Neutrophil (primary cell): Measurements from ENCODE around the gene CELA1.

Experiments used
- H3K27ac ChIP-seq: fragments of 200-600 bp; sonication (generic); 2 replicates; pipeline ENCODE4 v1.5.1; 2016; ENCODE audit warnings: mild to moderate bottlenecking, moderate library complexity
- H3K27me3 ChIP-seq: fragments of 200-600 bp; sonication (generic); 2 replicates; pipeline ENCODE4 v1.6.0; 2016; ENCODE audit warnings: mild to moderate bottlenecking
- H3K36me3 ChIP-seq: fragments of 200-600 bp; sonication (generic); 2 replicates; pipeline ENCODE4 v1.5.1; 2017
- H3K4me1 ChIP-seq, 2 experiments: fragments of 200-600 bp in 1 of 2; sonication (generic) in 1 of 2; 1 replicate in 1 of 2; 2 replicates in 1 of 2; pipeline versions ENCODE4 v1.5.1 to v1.6.1; 2013 to 2016; ENCODE audit warnings: low read depth in 1 of 2, low read length in 1 of 2, mild to moderate bottlenecking in 1 of 2, moderate library complexity in 1 of 2; ENCODE audit not compliant: control insufficient read depth in 1 of 2, insufficient read depth in 1 of 2
- H3K4me3 ChIP-seq, 2 experiments: fragments of 200-600 bp in 1 of 2; sonication (generic) in 1 of 2; 1 replicate in 1 of 2; 2 replicates in 1 of 2; pipeline ENCODE4 v1.5.1; 2013 to 2016; ENCODE audit warnings: low read depth in 1 of 2, low read length in 1 of 2, mild to moderate bottlenecking in 1 of 2, moderate library complexity in 1 of 2
- H3K9me3 ChIP-seq: fragments of 200-600 bp; sonication (generic); 2 replicates; pipeline ENCODE4 v1.5.1; 2016
- TF ChIP-seq, protein P1 (sequence below): fragments of 200-600 bp; sonication (generic); IDR thresholded peaks from 2 replicates; pipeline ENCODE4 v1.5.1; 2016; ENCODE audit warnings: antibody characterized with exemption

CELA1 gene

DNA sequence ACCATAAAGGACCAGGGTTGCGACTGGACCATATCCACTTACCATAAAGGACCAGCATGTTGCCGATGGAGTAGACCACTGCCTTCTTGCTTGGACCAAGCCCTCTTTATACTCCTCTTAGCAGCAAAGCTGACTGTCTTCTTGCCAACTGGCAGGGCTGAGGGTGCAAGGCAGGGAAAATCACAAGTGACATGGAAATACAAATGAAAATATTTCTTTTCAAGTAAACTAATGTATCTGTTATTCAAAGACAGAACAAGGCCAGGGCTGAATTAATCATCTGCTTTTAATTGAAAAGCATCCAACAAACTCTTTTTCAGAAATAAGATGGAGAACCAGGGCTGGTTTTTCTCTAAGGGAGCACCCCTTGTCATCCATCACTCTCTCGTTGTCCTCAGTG lies at the start of gene CELA1:
Gene CELA1 (minus strand): TSS at position 99 of the 400 bp plus-strand sequence. CDS start 41 bp downstream, at position 58.
- TF ChIP-seq, protein P1, sequence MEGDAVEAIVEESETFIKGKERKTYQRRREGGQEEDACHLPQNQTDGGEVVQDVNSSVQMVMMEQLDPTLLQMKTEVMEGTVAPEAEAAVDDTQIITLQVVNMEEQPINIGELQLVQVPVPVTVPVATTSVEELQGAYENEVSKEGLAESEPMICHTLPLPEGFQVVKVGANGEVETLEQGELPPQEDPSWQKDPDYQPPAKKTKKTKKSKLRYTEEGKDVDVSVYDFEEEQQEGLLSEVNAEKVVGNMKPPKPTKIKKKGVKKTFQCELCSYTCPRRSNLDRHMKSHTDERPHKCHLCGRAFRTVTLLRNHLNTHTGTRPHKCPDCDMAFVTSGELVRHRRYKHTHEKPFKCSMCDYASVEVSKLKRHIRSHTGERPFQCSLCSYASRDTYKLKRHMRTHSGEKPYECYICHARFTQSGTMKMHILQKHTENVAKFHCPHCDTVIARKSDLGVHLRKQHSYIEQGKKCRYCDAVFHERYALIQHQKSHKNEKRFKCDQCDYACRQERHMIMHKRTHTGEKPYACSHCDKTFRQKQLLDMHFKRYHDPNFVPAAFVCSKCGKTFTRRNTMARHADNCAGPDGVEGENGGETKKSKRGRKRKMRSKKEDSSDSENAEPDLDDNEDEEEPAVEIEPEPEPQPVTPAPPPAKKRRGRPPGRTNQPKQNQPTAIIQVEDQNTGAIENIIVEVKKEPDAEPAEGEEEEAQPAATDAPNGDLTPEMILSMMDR = no peak
- Histone ChIP-seq H3K27me3 (no peaks in the 10 kb centered on the region), H3K27ac (no peak within 1 kb of the TSS), H3K4me1 (peaks cover 0 to 1% of the 10 kb centered on the region in 2 experiments), H3K36me3 (no peaks in the 10 kb centered on the region), H3K9me3 (no peaks in the 10 kb centered on the region), H3K4me3 (no peak within 1 kb of the TSS)

DNA sequence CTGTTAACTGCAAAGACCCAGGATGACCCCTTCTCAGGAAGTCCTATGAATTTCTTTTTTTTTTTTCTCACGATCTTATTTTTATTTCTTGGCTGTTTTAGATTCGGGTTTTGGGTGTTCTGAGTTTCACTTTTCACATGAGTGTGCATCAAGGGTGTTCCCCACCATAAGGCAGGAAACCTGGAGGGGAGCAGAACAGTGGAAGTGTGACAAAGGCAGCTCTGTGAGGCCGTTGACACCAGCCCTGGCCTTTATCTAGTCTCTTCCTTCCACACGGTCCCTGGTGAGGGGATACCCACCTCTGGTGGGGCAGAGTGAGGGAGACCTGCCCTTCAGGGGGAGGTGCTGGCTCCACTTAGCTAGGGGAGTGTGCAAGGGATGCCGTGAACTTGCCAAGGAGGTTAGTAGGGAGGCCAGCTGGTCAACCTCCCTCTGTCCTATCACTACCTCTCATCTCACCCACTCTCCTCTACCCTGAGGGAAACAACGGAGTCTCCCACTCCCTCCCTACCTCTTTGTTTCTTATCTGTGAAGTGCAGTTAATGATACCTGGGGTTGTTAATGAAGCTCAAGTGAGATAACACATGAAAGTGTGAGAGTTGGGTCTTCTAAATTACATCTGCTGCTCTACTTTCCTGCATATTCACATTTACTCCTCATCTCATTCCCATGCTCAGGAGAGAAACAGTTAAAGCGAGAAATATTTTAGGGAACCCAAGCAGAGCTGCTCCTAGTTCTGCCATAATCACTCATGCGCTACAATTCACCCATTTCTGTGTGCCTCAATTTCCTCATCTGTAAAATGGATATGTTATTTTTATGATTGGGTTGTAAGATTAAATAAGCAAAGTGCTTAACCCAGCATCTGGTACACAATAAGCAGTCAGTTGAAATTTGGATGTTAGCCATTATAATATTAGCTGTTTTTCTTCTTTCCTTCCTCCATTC lies 49.1 kb upstream of the CELA1 start:
- Histone ChIP-seq H3K4me3 (no peak overlapping the region), H3K27ac (no peak overlapping the region), H3K27me3 (peaks cover 78% of the 10 kb centered on the region), H3K9me3 (no peaks in the 10 kb centered on the region), H3K36me3 (no peaks in the 10 kb centered on the region), H3K4me1 (peaks cover 12 to 15% of the 10 kb centered on the region in 2 experiments)
- TF ChIP-seq, protein P1 = no peak

DNA sequence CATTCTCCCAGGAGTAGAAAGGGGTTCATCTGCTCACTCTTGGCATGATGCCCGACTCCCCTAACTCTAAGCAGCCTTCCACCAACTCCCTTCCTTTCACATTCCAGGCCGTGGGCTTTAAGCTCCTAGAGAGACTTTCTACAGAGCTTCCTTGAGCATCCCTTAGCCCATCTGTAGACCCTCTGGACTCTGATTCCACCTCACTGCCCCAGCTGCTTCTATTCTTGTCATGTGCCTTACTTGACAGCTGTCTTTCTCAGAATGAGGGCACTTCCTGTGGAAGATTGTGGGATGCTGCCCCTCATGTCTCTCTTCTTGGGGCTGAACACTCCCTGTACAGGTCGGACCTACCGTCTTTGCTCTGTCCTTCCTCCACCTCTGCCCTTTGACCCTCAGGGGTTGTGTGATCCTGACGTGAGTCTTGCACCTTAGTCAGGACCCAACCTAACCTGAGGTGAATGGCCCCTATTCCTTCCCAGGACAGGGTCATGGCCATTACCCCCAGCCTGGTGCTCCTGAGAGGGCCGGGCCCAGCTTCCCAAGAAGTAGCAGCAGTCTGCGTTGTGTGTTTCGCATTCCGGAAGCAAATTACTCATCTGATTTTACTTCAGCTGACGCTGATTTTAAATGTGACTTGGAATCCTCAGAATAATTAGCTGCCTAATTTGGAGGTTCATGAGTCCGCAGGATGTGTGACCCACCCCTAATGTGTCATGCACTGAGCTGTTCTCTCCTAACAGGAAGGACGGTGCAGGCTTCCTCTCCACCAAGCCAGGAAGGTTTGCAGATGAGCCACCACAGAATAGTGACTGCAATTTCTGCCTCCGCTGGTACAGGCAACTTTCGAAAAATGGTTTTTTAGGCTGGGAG lies 47.4 kb upstream of the CELA1 start:
- H3K27me3 ChIP-seq = peaks cover 79% of the 10 kb centered on the region
- no peak overlapping the region for H3K4me3 ChIP-seq
- H3K27ac ChIP-seq = no peak overlapping the region
- H3K9me3 ChIP-seq = no peaks in the 10 kb centered on the region
- peaks cover 12 to 15% of the 10 kb centered on the region in 2 experiments for H3K4me1 ChIP-seq
- H3K36me3 ChIP-seq = no peaks in the 10 kb centered on the region
- TF ChIP-seq, protein P1 = no peak

DNA sequence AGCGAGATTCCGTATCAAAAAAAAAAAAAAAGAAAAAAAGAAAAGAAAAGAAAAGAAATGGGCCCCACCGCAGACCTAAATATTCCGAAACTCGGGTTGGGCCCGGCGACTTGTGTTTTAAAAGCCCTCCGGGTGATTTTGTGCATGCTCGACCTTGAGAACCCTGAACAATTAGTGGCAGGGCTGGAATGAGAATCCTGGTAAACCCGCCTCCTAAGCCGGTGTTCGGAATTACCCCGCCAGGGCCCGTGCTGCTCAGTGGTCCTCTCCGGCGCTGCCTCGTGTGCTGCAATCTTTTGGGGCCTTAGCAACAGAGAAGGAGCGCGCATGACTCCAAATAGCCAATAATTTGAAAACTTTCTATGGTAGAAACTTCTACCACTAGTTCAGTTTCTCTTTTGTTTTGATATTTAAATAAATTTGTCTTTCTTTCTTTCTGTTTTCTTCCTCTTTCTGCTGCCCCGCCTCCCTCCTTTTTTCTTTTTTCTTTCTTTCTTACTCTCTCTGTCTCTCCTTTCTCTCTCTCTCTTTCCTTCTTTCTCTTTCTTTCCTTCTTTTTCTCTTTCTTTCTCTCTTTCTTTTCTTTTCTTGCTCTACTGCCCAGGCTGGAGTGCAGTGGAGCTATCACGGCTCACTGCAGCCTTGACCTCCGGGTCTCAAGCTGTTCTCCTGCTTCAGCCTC lies 46.2 kb upstream of the CELA1 start:
- Histone ChIP-seq H3K27ac (no peak overlapping the region), H3K36me3 (no peaks in the 10 kb centered on the region), H3K4me1 (peaks cover 12 to 15% of the 10 kb centered on the region in 2 experiments), H3K4me3 (peak overlapping the region in 1 of 2 experiments; percentile 76), H3K27me3 (peaks cover 66% of the 10 kb centered on the region), H3K9me3 (no peaks in the 10 kb centered on the region)
- TF ChIP-seq, protein P1 = no peak
